Upper lobe of left lung (tissue), 6 donors: ENCODE data around the gene TPCN1. TPM values are rescaled to one million over a fixed set of nuclear protein-coding genes. Genes with fewer than 3 reads are reported as not detected.

ENCODE experiments used
- ATAC-seq, 2 donors: fragments of 200-7000 bp; cut with Tn5 transposase; one replicate each; pipeline ENCODE4 v1.9.1; 2022; ENCODE audit warnings: mild to moderate bottlenecking in 2 of 2, moderate library complexity in 2 of 2; ENCODE audit not compliant: low FRiP score in 2 of 2
- DNase-seq, 2 donors: peaks; one replicate each; pipeline ENCODE4 v3.0.0-alpha.2; 2019 to 2020
- H3K27ac ChIP-seq, 4 donors: fragments of 200-600 bp; sonication (generic); one replicate each; pipeline ENCODE4 v1.5.1; 2016 to 2019
- H3K27me3 ChIP-seq, 4 donors: fragments of 200-600 bp; sonication (generic); one replicate each; pipeline ENCODE4 v1.5.1; 2017 to 2019
- H3K36me3 ChIP-seq, 4 donors: fragments of 200-600 bp; sonication (generic); one replicate each; pipeline ENCODE4 v1.5.1; 2016 to 2019
- H3K4me1 ChIP-seq, 4 donors: fragments of 200-600 bp; sonication (generic); one replicate each; pipeline ENCODE4 v1.5.1; 2018 to 2019
- H3K4me3 ChIP-seq, 4 donors: fragments of 200-600 bp; sonication (generic); one replicate each; pipeline ENCODE4 v1.5.1; 2017 to 2019; ENCODE audit warnings: mild to moderate bottlenecking in 2 of 4, moderate library complexity in 1 of 4
- H3K9me3 ChIP-seq, 4 donors: fragments of 200-600 bp; sonication (generic); one replicate each; pipeline ENCODE4 v1.5.1; 2018 to 2019
- EP300 ChIP-seq, 4 donors: sonication (generic); formaldehyde crosslinking; IDR thresholded peaks; one replicate each; pipeline ENCODE4 v1.5.1; 2017; ENCODE audit warnings: antibody characterized with exemption in 4 of 4, control low read depth in 2 of 4
- POLR2A ChIP-seq, 4 donors: fragments of 450-650 bp; IDR thresholded peaks; one replicate each; pipeline ENCODE4 v1.5.1; 2016 to 2017; ENCODE audit warnings: antibody characterized with exemption in 4 of 4, mild to moderate bottlenecking in 2 of 4
- POLR2AphosphoS5 ChIP-seq, 2 donors: sonication (generic); formaldehyde crosslinking; IDR thresholded peaks; one replicate each; pipeline ENCODE4 v1.5.1; 2017; ENCODE audit warnings: antibody characterized with exemption in 2 of 2
- WGBS, 2 donors: methylation state at CpG; one replicate each; pipeline ENCODE4 v1.1.5; 2017 to 2018; 5-methylcytosine and 5-hydroxymethylcytosine counted together
- total RNA-seq, 6 donors: library from RNA; depleted of rRNA in 4 of 6; stranded (reverse); fragments of >200 nt in 4 of 6; gene quantifications; one replicate each; pipeline versions ENCODE4 v1.1.0 to v1.2.1, GENCODE V29; 2016 to 2021
- TF ChIP-seq, protein P1 (sequence below), 6 experiments: fragments of 450-650 bp in 4 of 6; fragments of 200-600 bp in 2 of 6; sonication (generic) in 2 of 6; IDR thresholded peaks; one replicate each; pipeline ENCODE4 v1.5.1; 2016 to 2019; ENCODE audit warnings: antibody characterized with exemption in 6 of 6
- donor health status: DM: no; HTN: no; CAD: no; lungs with moderate emphysema.
- donor health status: DM: no; HTN: yes; CAD: no; lungs with severe emphysema.

The TPCN1 gene
- total RNA-seq, 6 donors from 2014 or later = 36.6 to 193 (median 52.2) TPM

DNA sequence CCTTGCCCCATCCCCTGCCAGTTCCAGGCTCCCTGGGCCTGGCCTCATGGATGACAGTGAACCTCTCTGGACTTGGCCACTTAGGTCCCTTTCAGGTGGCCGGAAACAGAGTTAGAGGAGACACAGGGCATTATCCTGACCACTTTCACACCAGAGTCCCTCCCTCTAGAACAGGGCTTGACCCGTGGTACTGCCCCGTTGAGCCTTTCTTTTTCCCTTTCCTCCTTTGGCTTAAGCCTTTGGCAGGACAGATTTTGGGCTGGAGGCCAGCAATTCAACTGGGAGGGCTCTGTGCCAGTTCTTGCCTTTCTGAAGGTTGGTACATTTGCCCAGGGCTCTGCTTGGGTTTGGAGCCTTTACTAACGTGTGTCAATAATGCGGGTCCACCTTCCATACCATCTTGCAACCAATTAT, 22.8 kb downstream of the TPCN1 start:
- peaks cover 78 to 89% (median 81%) of the 10 kb centered on the region in 4 donors for H3K4me1 ChIP-seq
- TF ChIP-seq POLR2AphosphoS5 (IDR thresholded peaks at IDR 0.05) (peak in 1 of 2 donors; percentile 7), POLR2A (IDR thresholded peaks at IDR 0.05) (no peak), EP300 (IDR thresholded peaks at IDR 0.05) (peak in 1 of 4 donors; percentile 64)
- TF ChIP-seq, protein P1, sequence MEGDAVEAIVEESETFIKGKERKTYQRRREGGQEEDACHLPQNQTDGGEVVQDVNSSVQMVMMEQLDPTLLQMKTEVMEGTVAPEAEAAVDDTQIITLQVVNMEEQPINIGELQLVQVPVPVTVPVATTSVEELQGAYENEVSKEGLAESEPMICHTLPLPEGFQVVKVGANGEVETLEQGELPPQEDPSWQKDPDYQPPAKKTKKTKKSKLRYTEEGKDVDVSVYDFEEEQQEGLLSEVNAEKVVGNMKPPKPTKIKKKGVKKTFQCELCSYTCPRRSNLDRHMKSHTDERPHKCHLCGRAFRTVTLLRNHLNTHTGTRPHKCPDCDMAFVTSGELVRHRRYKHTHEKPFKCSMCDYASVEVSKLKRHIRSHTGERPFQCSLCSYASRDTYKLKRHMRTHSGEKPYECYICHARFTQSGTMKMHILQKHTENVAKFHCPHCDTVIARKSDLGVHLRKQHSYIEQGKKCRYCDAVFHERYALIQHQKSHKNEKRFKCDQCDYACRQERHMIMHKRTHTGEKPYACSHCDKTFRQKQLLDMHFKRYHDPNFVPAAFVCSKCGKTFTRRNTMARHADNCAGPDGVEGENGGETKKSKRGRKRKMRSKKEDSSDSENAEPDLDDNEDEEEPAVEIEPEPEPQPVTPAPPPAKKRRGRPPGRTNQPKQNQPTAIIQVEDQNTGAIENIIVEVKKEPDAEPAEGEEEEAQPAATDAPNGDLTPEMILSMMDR (IDR thresholded peaks at IDR 0.05) = no peak
- H3K9me3 ChIP-seq = no peaks in the 10 kb centered on the region
- H3K27me3 ChIP-seq = no peaks in the 10 kb centered on the region
- ATAC-seq (no peak), DNase-seq (peak in 1 of 2 donors; percentile 78)
- 20 to 34% methylated on average over 5 of the region's 5 CpGs for whole genome bisulfite sequencing, 2 donors
- H3K36me3 ChIP-seq = peaks cover 0 to under 1% (median 0%) of the 10 kb centered on the region in 4 donors
- H3K27ac ChIP-seq = peak overlapping the region; percentile 77 to 88 (median 84)
- no peak overlapping the region for H3K4me3 ChIP-seq

DNA sequence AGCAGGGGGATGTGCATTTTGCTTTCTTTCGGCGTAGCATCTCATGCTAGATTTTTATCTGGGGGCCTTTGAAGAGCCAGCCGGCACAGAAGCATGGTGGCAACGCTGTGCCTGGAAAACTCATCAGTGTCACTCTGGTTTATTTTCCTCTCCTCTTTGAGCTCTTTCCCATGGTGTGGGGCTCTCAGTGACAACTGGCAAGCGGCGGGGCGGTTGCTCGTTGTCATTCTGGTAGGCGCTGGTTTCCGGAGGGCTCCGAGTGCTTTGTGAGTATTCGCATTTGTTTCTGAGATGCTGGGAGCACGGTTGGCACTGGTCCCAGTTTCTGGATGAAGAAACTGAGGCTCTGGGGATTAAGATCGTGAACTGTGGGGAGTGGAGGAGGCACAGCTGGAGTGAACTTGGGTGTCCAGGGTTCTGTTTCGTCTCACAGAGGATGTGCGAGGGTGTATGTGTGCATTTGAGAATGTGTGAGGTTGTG, 23.3 kb downstream of the TPCN1 start:
- Histone ChIP-seq H3K36me3 (peaks cover 0 to 3% (median under 1%) of the 10 kb centered on the region in 4 donors), H3K4me1 (peaks cover 73 to 85% (median 77%) of the 10 kb centered on the region in 4 donors), H3K9me3 (no peaks in the 10 kb centered on the region), H3K27ac (peak overlapping the region; percentile 77 to 88 (median 84)), H3K27me3 (no peaks in the 10 kb centered on the region), H3K4me3 (no peak overlapping the region)
- WGBS, 2 donors = 45 to 64% methylated on average over 9 to 16 of the region's 16 CpGs
- ATAC-seq (no peak), DNase-seq (peak in 1 of 2 donors; percentile 38)
- TF ChIP-seq POLR2A (IDR thresholded peaks at IDR 0.05) (no peak), POLR2AphosphoS5 (IDR thresholded peaks at IDR 0.05) (peak in 1 of 2 donors; percentile 29)

- DNase-seq (peak in 1 of 2 donors; percentile 82), ATAC-seq (peak; percentile 66 to 68)
- H3K27ac ChIP-seq = peak overlapping the region; percentile 74 to 88 (median 82)
- WGBS, 2 donors = 24% methylated on average over 18 to 19 of the region's 19 CpGs
- H3K4me1 ChIP-seq = peaks cover 59 to 71% (median 64%) of the 10 kb centered on the region in 4 donors
- no peaks in the 10 kb centered on the region for H3K9me3 ChIP-seq
- no peaks in the 10 kb centered on the region for H3K27me3 ChIP-seq
- TF ChIP-seq POLR2AphosphoS5 (IDR thresholded peaks at IDR 0.05) = peak; percentile 85 to 94
- TF ChIP-seq EP300 (IDR thresholded peaks at IDR 0.05) = peak in 3 of 4 donors; percentile 33 to 87 (median 76)
- no peak for TF ChIP-seq POLR2A (IDR thresholded peaks at IDR 0.05)
- TF ChIP-seq, protein P1 (IDR thresholded peaks at IDR 0.05) = peak in 1 of 6 experiments; percentile 28
- H3K36me3 ChIP-seq = peaks cover 0 to 13% (median 4%) of the 10 kb centered on the region in 4 donors
- H3K4me3 ChIP-seq = peak overlapping the region in 1 of 4 donors; percentile 20
These were observed 24.6 kb downstream of the TPCN1 start for GRCh38 chr12:113245695-113246477.

DNA sequence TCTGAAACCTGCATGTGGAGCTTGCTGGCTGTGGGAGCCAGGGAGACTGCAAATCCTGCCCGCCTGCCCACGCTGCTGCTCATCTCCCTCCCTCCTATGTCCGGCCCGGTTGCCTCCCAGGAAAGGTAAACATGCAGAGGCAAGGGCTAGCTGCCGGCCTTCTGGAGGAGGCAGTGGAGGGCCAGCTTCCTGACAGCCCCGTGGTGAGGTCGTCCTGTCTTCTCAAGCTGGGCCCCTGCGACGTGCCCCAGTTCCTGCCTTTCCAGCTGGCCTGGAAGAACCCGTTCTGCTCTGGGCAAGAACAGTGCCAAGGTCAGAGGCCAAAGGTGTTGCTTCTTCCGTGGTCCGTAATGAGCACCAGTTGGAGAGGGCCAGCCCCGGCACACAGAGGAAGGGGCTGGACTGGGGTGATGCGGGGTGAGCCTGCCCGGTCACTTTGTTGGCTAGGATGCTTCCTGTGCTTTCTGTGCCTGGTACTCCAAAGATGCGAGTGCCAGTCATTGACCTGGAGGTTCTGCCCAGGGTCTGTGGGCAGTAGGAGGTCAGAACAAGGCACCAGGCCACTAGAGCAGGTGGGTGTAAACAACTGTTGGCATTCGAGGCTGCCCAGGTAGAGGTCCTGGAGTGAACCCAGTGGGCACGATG, 25.3 kb downstream of the TPCN1 start:
- no peaks in the 10 kb centered on the region for H3K27me3 ChIP-seq
- ATAC-seq (no peak), DNase-seq (peak in 1 of 2 donors; percentile 35)
- H3K4me1 ChIP-seq = peaks cover 52 to 64% (median 57%) of the 10 kb centered on the region in 4 donors
- H3K27ac ChIP-seq = peak overlapping the region; percentile 74 to 88 (median 82)
- peaks cover 0 to 13% (median 4%) of the 10 kb centered on the region in 4 donors for H3K36me3 ChIP-seq
- no peak for TF ChIP-seq EP300 (IDR thresholded peaks at IDR 0.05)
- H3K9me3 ChIP-seq = no peaks in the 10 kb centered on the region
- 44 to 56% methylated on average over 9 to 18 of the region's 18 CpGs for WGBS, 2 donors
- H3K4me3 ChIP-seq = no peak overlapping the region

DNA sequence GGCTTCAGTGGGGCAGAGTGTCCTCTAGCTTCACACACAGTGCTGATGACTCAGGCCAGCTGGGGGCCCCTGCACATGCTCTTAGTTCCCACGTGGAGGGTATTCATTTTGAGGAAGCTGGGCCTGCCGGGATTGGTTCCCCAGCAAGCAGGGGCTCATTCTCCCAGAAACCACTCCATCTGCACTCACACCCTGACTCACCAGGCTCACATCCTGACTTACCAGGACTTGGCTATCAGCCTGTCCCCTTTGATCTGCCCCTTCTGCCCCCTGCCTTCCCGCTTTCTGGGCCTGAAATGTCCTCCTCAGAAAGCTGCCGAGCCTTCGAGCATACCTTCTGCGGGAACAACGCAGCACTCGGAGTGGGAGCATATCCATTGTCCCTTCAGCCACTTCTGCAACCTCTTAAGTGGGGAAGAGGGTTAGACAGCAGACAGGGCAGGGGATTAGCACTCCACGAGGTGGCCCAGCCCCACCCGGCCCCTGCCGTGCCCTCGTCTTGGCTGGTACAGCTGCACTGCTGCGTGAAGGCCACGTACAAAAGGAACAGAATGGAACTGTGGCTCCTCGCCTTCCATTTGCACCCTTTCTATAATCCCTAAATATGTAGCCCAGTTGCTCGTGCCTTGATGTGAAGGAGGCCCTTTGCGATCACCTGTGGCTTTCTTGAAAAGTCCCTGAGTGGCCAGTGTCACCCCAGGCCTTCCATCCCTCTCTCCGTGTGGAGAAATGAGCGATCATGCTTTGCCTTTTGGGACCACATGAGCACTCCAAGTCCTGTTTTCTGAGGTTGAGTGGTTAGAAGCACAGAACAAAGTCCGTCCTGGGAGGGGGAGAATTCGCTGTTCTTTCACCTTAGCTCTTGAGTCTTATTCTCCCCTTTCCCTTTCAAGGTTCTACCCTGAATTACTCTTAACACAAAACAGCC, 26.1 kb downstream of the TPCN1 start:
- ATAC-seq (peak in 1 of 2 donors; percentile 4), DNase-seq (peak in 1 of 2 donors; percentile 44)
- H3K36me3 ChIP-seq = peaks cover 0 to 13% (median 4%) of the 10 kb centered on the region in 4 donors
- no peaks in the 10 kb centered on the region for H3K27me3 ChIP-seq
- H3K4me1 ChIP-seq = peaks cover 46 to 57% (median 49%) of the 10 kb centered on the region in 4 donors
- WGBS, 2 donors = 75 to 91% methylated on average over 17 to 21 of the region's 21 CpGs
- peak overlapping the region; percentile 74 to 88 (median 82) for H3K27ac ChIP-seq
- no peaks in the 10 kb centered on the region for H3K9me3 ChIP-seq
- no peak overlapping the region for H3K4me3 ChIP-seq
- TF ChIP-seq POLR2AphosphoS5 (IDR thresholded peaks at IDR 0.05) = no peak
- TF ChIP-seq, protein P1 (IDR thresholded peaks at IDR 0.05) = no peak
- no peak for TF ChIP-seq POLR2A (IDR thresholded peaks at IDR 0.05)
- TF ChIP-seq EP300 (IDR thresholded peaks at IDR 0.05) = no peak
